NCI-H128 (cell line): ENCODE results near the gene ALKBH5.

Experiments
- DNase-seq: peaks from one replicate; lab custom pipeline; 2025; ENCODE audit not compliant: unreplicated experiment; lab: John Stamatoyannopoulos, UW

ALKBH5 gene

DNA sequence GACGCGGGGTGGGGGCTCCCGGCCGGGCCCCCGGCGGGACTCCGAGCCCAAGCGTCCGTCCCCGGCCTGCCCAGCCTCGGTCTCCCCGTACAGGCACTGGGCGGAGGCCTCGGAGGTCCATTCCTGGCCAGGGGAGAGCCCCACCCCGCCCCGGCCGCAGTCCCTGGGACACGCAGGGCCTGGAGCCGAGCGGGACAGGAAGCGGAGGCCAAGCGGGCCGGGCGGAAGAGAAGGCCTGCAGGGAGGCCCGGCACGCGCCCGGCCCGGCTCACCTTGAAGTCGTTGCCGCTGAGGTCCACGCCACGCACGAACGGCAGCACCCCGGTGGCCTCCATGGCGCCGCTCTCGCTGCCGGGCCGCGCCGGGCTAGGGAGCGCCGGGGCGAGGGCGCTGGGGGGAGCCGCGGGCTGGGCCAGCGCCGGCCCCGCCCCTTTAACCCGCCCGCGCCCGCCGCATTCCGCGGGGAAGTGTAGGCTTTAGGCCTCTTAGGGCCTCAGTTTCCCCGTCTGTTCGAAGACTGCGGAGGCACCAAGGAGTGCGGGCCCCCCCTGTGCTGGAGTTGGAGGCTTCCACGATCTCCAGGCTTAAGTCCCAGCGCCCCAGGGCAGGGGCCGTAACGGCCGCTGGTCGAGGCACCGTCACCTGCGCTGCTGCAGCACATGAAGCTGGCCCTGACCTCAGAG is 74.9 kb downstream of the ALKBH5 start, which contains the start of gene FLII:
Gene FLII (minus strand): TSS at position 383 of the 683 bp plus-strand sequence. CDS start 48 bp downstream, at position 335.
- no peak for DNase-seq
